T-helper 22 cell (primary cell): ENCODE results near the gene GPC5.
"Not testable (repeated sequence)": the region's sequence is repeated elsewhere in the genome, so short reads cannot be mapped to it uniquely, and the experiment has no call there.

Experiments used
- DNase-seq: peaks from one replicate; pipeline ENCODE4 v3.0.0-alpha.2; 2020; ENCODE audit warnings: low read depth

The GPC5 gene

GRCh38 chr13:91398413-91399188, at the start of gene GPC5:
Gene GPC5, plus strand, starts transcription at chr13:91398621.
- peak; percentile 61 for DNase-seq

- DNase-seq, result peak; percentile 72
Measured at GRCh38 chr13:91348906-91349435, 49.5 kb upstream of the GPC5 start.

DNA sequence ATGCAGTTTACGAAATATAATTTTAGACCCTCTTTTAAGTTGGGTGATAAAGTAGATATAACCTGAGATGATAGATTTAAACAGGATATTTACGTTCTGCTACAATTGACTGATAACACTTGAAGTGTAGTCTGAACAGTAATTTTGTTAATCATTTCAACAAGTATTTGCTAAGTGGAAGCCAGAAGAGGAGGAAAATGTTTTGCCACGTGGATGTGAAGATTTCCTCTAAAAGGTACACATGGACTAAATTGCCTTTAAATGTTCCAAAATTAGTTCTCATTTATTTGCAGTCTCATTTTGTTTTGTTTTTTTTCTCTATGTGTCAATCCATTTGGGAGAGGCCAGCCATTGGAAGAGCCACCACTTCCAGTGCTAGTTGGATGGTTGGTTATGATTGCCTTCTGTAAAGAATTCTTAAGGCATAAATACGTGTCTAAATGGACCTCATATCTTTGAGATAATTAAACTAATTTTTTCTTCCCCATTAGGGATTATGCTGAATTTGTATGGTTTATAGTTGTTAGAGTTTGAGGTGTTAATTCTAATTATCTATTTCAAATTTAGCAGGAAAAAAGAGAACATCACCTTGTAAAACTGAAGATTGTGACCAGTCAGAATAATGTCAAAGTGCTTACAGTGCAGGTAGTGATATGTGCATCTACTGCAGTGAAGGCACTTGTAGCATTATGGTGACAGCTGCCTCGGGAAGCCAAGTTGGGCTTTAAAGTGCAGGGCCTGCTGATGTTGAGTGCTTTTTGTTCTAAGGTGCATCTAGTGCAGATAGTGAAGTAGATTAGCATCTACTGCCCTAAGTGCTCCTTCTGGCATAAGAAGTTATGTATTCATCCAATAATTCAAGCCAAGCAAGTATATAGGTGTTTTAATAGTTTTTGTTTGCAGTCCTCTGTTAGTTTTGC, 48.2 kb upstream of the GPC5 start:
- no peak for DNase-seq

GRCh38 chr13:91351123-91351522, 47.3 kb upstream of the GPC5 start:
- no peak for DNase-seq

- DNase-seq, result no peak
Measured at GRCh38 chr13:91351980-91352379, 46.4 kb upstream of the GPC5 start.

DNA sequence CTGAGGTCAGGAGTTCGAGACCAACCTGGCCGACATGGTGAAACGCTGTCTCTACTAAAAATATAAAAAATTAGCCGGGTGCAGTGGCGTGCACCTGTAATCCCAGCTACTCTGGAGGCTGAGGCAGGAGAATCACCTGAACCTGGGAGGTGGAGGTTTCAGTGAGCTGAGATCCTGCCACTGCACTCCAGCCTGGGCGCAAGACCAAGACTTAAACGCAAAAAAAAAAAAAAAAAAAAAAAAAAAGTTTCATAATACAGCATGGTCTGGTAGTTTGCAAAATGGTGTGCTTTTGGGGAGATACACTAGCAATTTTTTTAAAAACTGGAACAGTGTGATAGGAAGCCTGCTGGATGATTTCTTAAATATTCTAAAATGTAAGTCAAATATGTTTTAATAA, 45.5 kb upstream of the GPC5 start:
- not testable (repeated sequence) for DNase-seq

- DNase-seq, result no peak
Measured at GRCh38 chr13:91353494-91353893, 44.9 kb upstream of the GPC5 start.

DNA sequence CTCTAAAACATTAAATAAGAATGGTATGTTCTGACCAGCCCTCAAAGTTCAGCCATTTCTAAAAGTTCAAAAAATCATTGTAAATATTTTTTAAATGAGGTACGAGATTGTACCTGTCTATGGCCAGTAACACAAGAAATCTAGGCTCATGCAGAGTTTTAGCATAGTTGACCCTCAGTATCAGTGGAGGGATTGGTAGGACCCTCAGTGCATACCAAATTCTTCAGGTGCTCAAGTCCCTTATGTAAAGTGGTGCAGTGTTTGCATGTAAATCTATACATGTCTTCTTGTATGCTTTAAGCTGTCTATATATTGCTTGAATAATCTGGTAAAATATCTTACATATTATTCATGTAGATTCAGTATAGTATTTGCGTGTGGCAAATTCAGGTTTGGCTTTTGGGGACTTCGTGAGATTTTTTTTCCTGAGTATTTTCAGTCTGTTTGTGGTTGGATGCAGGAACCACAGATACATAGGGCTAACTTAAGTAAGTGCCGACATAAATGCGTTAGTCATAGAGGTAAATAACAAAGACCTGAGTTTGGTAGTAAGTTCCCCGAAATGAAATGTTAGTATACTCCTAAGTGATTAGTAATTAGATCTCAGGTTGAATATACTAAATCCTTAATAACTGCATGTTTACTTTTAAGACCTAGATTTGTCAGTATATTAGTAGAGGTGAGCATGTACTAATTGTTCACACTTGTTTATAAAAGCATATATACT, 43.2 kb upstream of the GPC5 start:
- no peak for DNase-seq

GRCh38 chr13:91355826-91356710, 42.4 kb upstream of the GPC5 start:
- no peak for DNase-seq

DNA sequence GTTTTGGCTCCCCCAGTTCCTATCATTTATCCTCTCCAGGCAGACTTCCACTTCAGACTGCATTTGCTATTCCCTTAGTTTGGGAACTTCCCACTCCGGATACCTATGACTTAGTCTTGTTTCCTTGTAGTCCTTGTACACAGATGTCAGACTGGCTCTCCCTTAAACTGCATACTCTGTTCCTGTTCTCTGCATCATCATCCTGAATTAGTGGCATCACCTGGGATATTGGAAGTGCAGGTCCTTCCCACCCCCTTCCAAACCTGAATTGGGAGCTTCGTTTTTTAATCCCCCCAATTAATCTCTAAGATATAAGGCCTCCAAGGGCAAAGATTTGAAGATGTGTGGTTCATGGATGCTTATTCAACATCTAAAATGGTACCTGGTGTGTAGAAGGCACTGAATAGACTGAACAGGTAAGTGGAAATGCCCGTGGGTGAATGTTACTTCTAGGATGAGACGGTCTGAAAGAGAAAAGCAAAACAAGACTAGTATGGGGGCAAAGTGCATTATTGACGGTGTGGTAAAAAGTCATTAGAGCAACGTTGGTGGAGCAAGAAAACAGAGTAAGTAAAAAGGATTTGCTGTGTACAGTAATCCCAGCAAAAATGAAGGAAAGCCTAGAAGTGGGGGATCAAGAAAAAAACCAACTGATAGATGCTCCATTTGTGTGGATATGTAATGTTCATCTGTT, 41.4 kb upstream of the GPC5 start:
- no peak for DNase-seq

DNA sequence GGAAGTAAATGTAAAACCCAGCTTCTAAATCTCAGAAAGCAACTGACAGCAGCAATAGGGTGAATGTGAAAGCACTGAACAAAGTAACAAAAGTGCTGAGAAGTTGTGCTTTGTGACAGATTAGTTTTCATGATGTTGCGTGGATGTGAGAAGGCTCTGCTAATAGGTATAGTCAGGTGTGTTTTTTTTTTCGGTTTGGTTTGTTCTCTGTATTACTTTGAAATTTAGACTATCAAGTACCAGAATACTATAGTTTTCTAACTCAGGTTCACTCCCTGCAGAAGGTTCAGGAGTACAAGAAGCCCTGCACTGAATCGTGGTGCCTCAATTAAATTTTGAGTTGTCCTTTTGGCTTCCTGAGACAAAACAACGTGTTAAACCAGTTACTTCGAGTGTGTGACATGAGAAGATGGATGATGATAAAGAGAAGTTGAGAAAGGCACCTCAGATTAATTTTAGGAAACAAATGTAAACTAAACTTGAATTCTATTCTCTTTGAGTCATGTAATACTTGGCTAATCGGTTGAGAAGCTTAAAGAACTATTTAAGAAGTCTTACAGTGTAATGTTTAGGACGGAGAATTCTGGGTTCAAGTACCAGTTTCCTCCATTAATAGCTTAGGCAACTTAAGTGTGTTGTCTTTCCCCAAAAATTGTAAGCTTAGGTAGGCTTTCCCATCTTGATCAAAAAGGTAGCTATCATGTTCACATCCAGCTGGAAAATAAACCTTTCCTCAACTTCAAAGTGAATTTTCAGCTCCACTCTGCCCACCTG, 40.6 kb upstream of the GPC5 start:
- no peak for DNase-seq

DNA sequence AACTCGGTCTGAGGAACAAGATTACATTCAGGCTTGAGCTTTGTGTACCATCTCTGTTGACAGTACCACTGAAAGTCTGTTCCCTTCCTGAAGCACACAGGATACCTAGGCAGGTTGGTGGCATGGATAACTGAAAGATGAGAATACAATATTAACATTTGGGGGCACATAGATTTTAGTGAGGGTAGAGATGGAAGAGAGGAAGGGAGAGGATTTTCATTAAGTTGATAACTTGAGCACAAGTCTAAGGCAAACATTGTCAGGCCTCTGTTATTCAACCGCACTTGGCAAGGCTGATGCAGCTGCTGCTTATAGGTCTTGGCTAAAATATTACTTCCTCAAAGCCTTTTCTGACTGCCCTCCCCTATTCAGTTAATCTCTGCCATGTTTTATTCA, 40.0 kb upstream of the GPC5 start:
- no peak for DNase-seq

- no peak for DNase-seq
Measured at GRCh38 chr13:91359111-91359510, 39.3 kb upstream of the GPC5 start.

- no peak for DNase-seq
Measured at GRCh38 chr13:91359631-91360030, 38.8 kb upstream of the GPC5 start.

DNA sequence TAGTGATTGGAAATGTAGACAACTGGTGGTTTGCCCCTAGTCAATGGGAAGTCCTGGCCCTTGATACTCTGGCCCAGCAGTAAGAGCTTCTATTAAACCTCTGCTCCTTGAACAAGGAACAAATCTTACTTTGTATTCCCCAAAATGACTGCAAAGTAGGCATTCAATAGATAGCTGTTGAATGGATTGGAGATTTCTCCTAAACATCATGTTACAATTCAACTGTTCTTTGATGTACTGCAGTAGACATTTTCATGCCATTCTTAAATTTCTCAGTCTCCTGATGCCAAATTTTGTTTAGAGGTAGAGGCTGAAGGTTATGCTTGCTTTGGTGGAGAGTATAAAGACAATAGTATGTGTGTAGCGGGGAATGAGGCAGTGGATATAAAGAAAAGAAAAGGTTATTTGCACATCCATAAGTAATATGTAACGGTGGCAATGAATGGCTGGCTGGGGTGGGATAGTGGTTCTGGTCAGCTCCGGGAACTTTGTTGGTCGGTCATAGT, 38.1 kb upstream of the GPC5 start:
- no peak for DNase-seq

DNA sequence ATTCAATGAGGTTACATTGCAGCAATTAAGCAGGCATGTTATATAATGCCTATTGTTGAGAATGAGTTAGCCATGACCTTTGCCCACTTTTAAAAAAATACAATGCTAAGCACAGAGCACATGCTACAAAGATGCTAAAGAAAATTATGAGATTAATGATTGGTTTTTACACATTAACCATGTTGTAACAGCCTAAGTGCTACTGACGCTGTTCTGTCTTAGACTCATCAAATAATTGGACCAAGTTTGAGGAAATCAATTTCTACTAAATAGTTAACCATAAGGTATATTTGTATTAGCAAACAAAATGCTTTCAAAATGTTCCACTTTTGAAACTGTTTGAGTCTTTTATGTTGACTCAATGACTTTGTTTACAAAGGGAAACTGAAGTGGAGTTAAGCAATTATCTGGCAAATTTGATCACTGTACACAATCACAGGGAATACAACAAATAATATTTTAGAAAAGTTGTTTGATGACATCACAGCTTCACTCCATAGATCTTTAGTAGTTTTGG, 36.6 kb upstream of the GPC5 start:
- DNase-seq, result no peak

DNA sequence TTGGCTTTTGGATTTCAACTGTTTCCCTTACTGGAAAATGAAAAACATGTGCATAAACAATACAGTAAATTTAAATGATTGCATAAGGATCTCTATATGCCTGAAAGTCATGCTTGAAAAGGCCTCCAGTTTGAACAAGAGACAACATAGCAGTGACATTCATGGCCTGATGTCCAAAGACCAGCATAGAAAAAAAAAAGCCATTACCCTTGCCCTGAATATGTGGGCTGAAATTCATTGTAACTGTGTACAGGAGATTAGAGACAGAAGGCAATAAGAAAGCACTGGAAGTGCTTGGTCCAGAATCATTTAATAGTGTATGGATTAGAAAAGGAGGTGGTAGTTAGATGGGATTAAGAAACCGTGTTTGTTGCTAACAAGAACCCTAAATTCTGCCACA, 35.5 kb upstream of the GPC5 start:
- no peak for DNase-seq

GRCh38 chr13:91368101-91368500, 30.3 kb upstream of the GPC5 start:
- DNase-seq, result no peak

DNA sequence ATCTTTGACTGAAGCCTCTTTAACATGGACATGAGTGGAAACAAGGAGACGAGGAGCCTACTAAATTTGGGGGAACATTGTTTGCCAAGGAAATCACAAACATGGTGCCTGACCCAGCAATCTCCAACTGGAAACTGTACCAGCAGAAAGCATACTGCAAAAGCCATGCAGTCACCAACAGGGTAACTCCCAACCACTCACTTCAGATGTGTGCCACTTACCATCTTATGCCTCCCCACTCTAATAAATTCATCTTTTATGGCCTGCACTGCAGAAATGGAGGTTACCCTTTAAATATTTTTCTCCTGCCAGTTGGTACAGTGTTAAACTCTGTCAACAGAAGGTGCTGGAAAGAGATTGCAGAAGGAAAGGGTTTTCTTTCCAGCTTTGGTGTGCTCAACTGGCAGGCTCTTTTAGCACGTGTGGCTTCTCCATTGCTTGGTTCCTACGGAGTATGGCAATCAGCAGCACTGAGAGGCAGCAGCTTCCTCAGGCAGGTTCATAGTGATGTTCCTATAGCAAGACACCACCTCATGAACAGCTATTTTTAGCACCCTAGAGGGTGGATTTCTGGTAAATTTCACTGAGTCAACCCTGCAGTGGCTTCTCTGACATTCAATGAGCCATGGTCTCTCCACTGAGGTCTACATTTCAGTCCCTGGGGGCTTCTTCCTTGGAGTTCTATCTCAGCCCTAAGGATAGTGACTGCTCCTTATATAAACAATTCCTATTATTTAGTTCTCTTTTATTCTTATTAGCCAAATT, 29.6 kb upstream of the GPC5 start:
- no peak for DNase-seq
